ENCODE measurements around the gene EHBP1.

The EHBP1 gene

DNA sequence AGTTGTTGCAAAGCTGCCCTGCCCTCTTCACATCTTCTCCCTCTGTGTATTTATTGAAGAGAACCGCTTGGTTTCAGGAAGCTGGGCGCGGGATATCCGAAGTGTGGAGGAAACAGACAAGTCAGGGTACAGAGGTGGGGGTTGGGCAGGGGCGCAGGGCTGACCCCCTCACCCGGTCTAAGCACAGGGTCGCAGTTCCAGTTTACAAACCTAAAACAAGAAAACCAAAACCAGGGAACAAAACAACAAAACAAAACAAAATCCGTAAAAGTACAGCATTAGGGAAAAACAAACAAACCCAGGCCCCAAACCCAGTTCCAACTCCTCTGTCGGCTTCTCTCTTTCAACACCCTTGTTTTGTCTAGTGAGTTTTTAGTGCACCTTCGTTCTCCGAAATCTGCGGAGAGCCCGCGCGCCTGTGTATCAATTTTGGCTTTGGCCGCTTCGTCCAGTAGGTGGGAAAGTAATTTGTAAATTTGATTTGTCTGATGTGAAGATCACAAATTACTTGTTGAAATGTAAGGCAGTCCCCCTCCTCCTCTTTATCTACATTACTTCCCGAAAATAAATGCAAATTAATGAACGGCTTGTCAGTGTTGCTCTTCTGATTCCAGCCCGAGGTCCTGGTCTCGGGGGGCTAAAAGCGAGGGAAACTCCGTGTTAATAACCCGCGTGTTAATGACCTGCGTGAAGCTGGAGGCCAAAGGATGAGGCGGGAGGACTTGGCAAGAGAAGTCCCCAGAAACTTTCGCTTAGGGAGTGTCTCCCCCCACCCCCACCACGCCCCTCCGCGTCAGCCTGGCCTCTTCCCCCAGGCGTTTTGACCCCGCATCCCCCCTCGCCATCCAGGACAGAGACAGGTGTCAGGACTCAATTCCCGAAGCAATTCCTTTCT is 352.0 kb downstream of the EHBP1 start:
- DNase-seq (ENCODE audit: extremely low read depth, low read depth) = no peak
- no peak overlapping the region for H3K4me3 ChIP-seq (replicated peaks; ENCODE audit: low read depth, low read length)
- TF ChIP-seq, protein P1, sequence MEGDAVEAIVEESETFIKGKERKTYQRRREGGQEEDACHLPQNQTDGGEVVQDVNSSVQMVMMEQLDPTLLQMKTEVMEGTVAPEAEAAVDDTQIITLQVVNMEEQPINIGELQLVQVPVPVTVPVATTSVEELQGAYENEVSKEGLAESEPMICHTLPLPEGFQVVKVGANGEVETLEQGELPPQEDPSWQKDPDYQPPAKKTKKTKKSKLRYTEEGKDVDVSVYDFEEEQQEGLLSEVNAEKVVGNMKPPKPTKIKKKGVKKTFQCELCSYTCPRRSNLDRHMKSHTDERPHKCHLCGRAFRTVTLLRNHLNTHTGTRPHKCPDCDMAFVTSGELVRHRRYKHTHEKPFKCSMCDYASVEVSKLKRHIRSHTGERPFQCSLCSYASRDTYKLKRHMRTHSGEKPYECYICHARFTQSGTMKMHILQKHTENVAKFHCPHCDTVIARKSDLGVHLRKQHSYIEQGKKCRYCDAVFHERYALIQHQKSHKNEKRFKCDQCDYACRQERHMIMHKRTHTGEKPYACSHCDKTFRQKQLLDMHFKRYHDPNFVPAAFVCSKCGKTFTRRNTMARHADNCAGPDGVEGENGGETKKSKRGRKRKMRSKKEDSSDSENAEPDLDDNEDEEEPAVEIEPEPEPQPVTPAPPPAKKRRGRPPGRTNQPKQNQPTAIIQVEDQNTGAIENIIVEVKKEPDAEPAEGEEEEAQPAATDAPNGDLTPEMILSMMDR (IDR thresholded peaks at IDR 0.05; ENCODE audit: low read depth, low read length, missing control alignments) = no peak

DNA sequence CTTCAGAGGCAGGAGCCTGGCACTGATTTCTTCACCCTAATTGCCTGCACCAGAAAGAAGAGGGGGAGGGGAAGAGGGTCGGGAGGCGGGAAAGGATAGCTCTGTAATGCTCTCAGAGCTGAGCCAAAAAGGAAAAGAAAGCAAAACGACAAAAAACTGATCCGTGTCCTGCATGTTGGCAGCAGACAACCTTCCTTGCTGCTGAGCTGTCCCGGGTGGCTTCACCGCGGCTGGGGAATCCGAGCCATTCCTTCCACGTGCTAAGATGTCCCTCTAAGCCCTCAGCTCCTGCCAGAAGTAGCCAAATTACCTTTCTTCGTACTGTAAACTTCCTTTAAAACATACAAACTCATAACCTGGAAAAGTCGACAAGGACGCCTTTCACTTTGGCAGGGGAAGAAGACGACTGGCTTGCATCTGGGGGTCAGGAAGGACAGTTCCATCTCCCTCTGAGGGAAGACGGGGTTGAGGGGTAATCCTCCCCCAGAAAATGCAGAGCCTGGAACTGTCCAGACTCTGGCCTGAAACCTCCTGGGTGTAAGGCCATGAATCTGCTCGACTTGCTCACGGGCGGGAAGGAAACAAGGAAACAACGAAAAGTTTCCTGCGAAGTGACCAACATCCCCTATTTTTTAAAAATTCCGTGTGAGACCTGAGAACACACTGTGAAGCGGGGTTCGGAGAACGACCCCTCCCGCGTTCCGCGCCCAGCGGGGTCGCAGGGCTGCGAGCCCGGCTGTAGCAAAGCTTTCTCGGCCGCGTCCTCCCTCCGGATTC is 352.8 kb downstream of the EHBP1 start:
- no peak for DNase-seq (ENCODE audit: extremely low read depth, low read depth)
- H3K4me3 ChIP-seq (replicated peaks; ENCODE audit: low read depth, low read length) = no peak overlapping the region
- TF ChIP-seq, protein P1 (IDR thresholded peaks at IDR 0.05; ENCODE audit: low read depth, low read length, missing control alignments) = no peak

DNA sequence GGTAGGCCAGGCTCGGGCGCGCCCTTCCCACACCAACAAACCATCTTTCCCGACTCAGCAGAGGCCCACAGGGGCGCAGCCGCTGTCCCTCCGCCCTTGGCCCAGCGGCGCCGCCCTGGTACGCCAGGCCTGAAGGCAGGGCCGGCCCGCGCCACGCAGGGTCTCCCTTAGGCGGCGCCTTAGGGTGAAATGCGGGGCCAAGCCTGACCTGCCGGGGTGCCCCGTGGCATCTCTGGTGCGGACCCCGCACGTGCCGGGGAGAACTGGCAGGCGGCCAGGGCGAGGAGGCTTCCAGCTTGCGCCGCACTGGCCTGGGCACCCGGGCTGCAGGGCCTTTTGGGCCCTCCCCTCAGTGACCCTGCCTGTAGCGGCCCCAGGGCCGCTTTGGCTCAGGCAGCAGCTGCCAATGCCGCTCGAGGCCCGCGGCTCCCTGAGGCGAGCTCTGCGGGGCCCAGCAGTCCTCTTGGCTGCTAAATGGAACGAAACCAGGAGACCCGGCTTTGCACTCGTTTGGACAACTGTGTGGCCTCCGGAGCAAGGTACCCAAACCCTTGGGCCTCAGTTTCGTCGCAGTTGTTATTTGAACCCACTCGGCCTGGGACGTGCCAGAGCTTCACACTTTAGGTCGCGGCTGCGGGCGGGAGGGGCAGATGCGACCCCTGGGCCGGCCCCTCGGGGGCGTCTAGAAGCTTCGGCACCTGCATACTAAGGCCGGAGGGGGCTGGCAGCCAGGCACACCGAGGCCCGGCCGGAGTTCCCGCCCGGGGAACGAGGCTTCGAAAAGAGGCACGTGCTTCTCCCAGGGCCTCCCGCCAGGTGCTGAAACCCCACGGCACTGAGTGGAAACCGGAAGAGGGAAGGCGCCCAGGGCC is 353.6 kb downstream of the EHBP1 start:
- DNase-seq (ENCODE audit: extremely low read depth, low read depth) = no peak
- H3K4me3 ChIP-seq (replicated peaks; ENCODE audit: low read depth, low read length) = no peak overlapping the region
- TF ChIP-seq, protein P1 (IDR thresholded peaks at IDR 0.05; ENCODE audit: low read depth, low read length, missing control alignments) = no peak

DNA sequence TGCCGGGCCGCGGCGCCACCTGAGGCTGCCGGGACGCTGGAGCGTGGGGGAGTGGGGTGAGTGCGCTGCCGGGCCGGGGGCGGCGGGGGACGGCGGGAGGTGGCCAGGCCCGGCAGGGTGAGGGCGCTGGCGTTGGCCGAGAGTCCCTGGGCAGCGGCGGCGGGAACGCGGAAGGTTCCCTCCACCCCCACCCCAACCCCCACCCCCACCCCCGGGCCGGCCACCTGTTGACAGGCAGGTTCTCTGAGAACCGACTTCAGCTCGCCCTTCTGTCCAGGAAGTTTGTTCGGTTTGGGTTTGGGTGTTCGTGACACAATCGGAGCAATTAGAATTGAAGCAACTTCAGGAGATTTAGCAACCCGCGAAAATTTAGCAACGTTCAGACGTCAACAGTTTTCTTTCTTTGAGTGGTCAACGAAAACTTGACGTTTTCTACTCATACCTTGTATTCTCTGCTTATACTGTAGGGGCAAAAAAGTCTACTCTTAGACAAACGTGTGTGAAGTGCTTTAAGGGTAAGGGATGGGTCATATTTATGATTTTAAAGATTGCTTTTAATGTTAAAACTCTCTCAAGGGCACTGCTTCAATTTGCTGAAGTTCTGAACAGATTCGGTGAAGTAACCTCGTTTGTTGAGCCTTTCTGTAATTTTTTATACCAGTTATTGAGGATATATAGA is 354.4 kb downstream of the EHBP1 start:
- no peak overlapping the region for H3K4me3 ChIP-seq (replicated peaks; ENCODE audit: low read depth, low read length)
- TF ChIP-seq, protein P1 (IDR thresholded peaks at IDR 0.05; ENCODE audit: low read depth, low read length, missing control alignments) = no peak
- no peak for DNase-seq (ENCODE audit: extremely low read depth, low read depth)

DNA sequence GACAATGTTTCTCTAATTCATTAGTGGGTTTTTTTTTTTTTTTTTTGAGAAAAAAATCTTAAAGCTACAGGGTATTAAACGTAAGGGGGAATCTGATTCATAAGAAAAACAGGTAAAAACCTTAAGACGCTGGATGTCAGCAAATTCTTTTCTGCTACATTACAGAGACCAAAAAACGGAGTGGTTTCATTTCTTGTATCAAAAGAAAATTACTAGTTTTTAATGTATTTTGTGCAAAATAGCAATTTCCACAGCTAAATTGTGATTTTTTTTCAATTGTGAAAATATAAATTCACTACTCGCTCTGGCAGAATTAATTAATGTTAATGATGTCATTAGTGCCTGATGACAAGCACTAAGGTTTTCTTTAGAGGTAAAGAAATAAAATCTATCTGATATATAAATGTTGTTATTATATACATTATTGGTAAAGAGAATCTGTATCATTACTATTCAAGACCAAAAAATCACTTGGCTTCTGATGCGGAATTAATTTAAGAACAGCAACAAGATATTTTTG is 355.0 kb downstream of the EHBP1 start:
- TF ChIP-seq, protein P1 (IDR thresholded peaks at IDR 0.05; ENCODE audit: low read depth, low read length, missing control alignments) = no peak
- DNase-seq (ENCODE audit: extremely low read depth, low read depth) = no peak
- no peak overlapping the region for H3K4me3 ChIP-seq (replicated peaks; ENCODE audit: low read depth, low read length)

DNA sequence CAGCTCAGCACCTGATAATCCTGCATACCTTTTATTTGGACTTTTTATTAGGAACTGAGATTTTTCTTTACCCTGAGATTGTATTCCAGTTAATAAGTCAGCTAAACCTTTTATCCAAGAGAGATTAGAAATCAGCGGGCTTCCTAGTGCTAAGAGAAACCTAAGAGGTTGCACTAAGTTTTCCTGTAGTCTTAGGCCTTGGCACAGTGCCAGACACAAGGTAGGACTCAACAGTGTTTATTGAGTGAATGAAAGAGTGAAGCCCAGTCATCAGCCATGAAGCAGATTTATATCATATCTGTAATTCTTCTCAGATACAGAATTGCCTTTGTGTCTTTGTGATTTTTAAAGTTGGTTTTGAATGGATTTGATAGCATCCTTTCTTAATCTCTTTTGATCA is 358.7 kb downstream of the EHBP1 start:
- H3K4me3 ChIP-seq (replicated peaks; ENCODE audit: low read depth, low read length) = no peak overlapping the region
- DNase-seq (ENCODE audit: extremely low read depth, low read depth) = no peak
- TF ChIP-seq, protein P1 (IDR thresholded peaks at IDR 0.05; ENCODE audit: low read depth, low read length, missing control alignments) = no peak

All from HFF-Myc (cell line).